H1 (cell line): Measurements from ENCODE around the gene ARHGAP22. TPM values are rescaled to one million over a fixed set of nuclear protein-coding genes. Genes with fewer than 3 reads are reported as not detected.

Experiments
- EP300 ChIP-seq, 2 experiments: IDR thresholded peaks; 1 replicate in 1 of 2; 2 replicates in 1 of 2; pipeline ENCODE4 v1.6.1; 2011 to 2012; ENCODE audit warnings: low read depth in 2 of 2, low read length in 2 of 2, mild to moderate bottlenecking in 2 of 2, borderline replicate concordance in 1 of 2, inconsistent platforms in 1 of 2, moderate library complexity in 1 of 2
- GABPA ChIP-seq: IDR thresholded peaks from 2 replicates; pipeline ENCODE4 v1.6.1; 2011; ENCODE audit warnings: mild to moderate bottlenecking, low read length, moderate library complexity, borderline replicate concordance; ENCODE audit not compliant: insufficient read depth
- polyA plus RNA-seq, 7 experiments: library from polyadenylated mRNA; depleted of rRNA in 3 of 7; stranded (reverse) in 5 of 7; unstranded in 2 of 7; fragments of >200 nt in 5 of 7; fragments of 200-250 nt in 2 of 7; gene quantifications; 1 replicate in 5 of 7; 2 replicates in 1 of 7; 4 replicates in 1 of 7; pipeline versions ENCODE4 v1.2.1 to v1.2.3, GENCODE V29; 2011 to 2013; ENCODE audit warnings: missing spikeins in 2 of 7, mixed read lengths in 2 of 7
- total RNA-seq: library from RNA; stranded (reverse); fragmentation: NEBNext Ultra II Directional; extraction: Animal tissue kit (Norgen Biotek cat#: 25700); gene quantifications from 2 replicates; pipeline ENCODE4 v1.2.1, GENCODE V29; 2021

Gene ARHGAP22
- total and polyA plus RNA-seq, 2 of the 8 experiments (the other 6 are each of a cell fraction or from before 2014, with no cell fraction given) = 3.6 to 11.2 TPM

DNA sequence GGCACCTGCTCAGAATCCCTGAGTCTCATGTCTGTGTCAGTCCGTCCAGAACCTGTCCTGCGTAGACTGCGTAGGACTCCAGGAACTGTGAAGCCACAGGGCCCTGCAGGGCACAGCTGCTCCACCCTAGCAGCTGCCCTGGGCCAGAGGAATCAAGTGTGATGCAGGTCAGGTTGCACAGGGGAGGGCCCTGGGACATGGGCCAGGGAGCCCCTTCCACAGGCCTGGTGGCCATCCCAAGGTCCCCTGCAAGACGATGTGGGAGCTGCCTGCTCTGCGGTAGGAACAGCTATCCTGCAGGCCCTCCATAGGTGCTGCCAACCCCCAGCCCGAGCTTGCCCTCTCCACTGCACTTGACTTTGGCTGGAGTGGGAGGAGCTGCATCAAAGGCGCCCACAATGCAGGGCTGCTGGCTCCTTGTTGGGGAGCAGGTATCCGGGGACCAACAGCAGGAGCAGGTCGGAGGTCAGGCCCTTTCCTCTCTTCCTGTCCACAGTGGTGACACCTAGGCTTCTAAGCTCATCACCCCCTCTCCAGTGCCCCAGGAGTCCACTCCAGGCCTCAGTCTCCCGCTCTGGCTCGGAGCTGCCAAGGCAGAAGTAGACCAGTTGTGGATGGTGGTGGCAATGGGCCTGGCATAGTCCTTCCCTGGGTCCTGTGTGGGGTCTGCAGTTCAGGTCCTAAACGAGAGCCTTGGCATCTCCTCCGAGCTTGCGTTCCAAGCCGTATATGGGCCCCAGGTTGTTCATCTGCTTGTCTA is 149.3 kb downstream of the ARHGAP22 start (continued):
- TF ChIP-seq GABPA (no peak), EP300 (IDR thresholded peaks at IDR 0.05; ENCODE audit: borderline replicate concordance in 1 of 2, low read depth in 2 of 2, low read length in 2 of 2) (no peak)
